HG03565 (cell line): Measurements from ENCODE around the gene VPS45.
"Not testable (repeated sequence)": the region's sequence is repeated elsewhere in the genome, so short reads cannot be mapped to it uniquely, and the experiment has no call there.

Experiments
- ATAC-seq: cut with Tn5 transposase; IDR thresholded peaks from one replicate; pipeline ENCODE4 v1.9.1; 2021; ENCODE audit warnings: mild to moderate bottlenecking, moderate library complexity; ENCODE audit not compliant: unreplicated experiment

The VPS45 gene

GRCh38 chr1:150067184-150068108 is at the start of gene VPS45:
Gene VPS45, plus strand, starts transcription at chr1:150067776. Its CDS starts 82 bp downstream, at chr1:150067858.
- peak; percentile 60 for ATAC-seq

GRCh38 chr1:150018165-150018564 is 49.4 kb upstream of the VPS45 start:
- ATAC-seq = no peak

GRCh38 chr1:150020711-150021110 is 46.9 kb upstream of the VPS45 start:
- no peak for ATAC-seq

- ATAC-seq = no peak
Measured at GRCh38 chr1:150021191-150021694, 46.3 kb upstream of the VPS45 start.

- ATAC-seq = no peak
Measured at GRCh38 chr1:150022357-150022756, 45.2 kb upstream of the VPS45 start.

- ATAC-seq = no peak
Measured at GRCh38 chr1:150024156-150024555, 43.4 kb upstream of the VPS45 start.

GRCh38 chr1:150028322-150028721 is 39.3 kb upstream of the VPS45 start:
- no peak for ATAC-seq

GRCh38 chr1:150034336-150034735 is 33.2 kb upstream of the VPS45 start:
- ATAC-seq = no peak

- ATAC-seq = no peak
Measured at GRCh38 chr1:150049926-150050325, 17.6 kb upstream of the VPS45 start.

GRCh38 chr1:150051089-150051373 is 16.5 kb upstream of the VPS45 start:
- no peak for ATAC-seq

GRCh38 chr1:150051905-150052412 is 15.6 kb upstream of the VPS45 start:
- not testable (repeated sequence) for ATAC-seq

GRCh38 chr1:150053926-150054325 is 13.7 kb upstream of the VPS45 start:
- no peak for ATAC-seq

- ATAC-seq = not testable (repeated sequence)
Measured at GRCh38 chr1:150055507-150055906, 12.1 kb upstream of the VPS45 start.

GRCh38 chr1:150056407-150056806 is 11.2 kb upstream of the VPS45 start:
- ATAC-seq = no peak

GRCh38 chr1:150060260-150060659 is 7.3 kb upstream of the VPS45 start:
- no peak for ATAC-seq

- ATAC-seq = no peak
Measured at GRCh38 chr1:150061632-150062101, 5.9 kb upstream of the VPS45 start.

GRCh38 chr1:150062113-150062512 is 5.5 kb upstream of the VPS45 start:
- no peak for ATAC-seq

GRCh38 chr1:150065184-150065871 is 2.2 kb upstream of the VPS45 start:
- ATAC-seq = no peak

GRCh38 chr1:150066328-150066727 is 1.2 kb upstream of the VPS45 start:
- ATAC-seq = no peak

GRCh38 chr1:150066838-150067183 is 765 bp upstream of the VPS45 start:
- peak; percentile 17 for ATAC-seq

GRCh38 chr1:150068109-150068435 is 496 bp downstream of the VPS45 start:
- no peak for ATAC-seq

- ATAC-seq = no peak
Measured at GRCh38 chr1:150069923-150070322, 2.3 kb downstream of the VPS45 start.
